IMR-90 (cell line): ENCODE measurements around the gene AZIN2. TPM values are rescaled to one million over a fixed set of nuclear protein-coding genes. Genes with fewer than 3 reads are reported as not detected.

Experiments used
- ATAC-seq: fragments of 200-7000 bp; cut with Tn5 transposase; 2 replicates; pipeline ENCODE4 v1.9.1; 2020; ENCODE audit warnings: low read depth, mild to moderate bottlenecking, moderate library complexity
- BruUV-seq: library from RNA; stranded (reverse); fragments of 400-500 nt; replicated peaks from 2 replicates; lab custom pipeline; 2021; lab: Mats Ljungman, UMichigan
- CTCF ChIA-PET: fragments of 300-600 bp; formaldehyde crosslinking; extraction: SDS; loops from one replicate; lab custom pipeline; 2021; ENCODE audit warnings: antibody characterized with exemption; lab: Yijun Ruan, JAX
- POLR2A ChIA-PET: fragments of 300-600 bp; sonication (Branson Sonifier 250); formaldehyde crosslinking; loops from one replicate; lab custom pipeline; 2022; ENCODE audit warnings: antibody characterized with exemption; ENCODE audit not compliant: unreplicated experiment; lab: Charles Lee
- DNase-seq: peaks from one replicate; pipeline ENCODE4 v3.0.0; 2013
- H2AFZ ChIP-seq: replicated peaks from 2 replicates; pipeline ENCODE3; 2013; ENCODE audit warnings: low read length, mild to moderate bottlenecking; ENCODE audit not compliant: poor library complexity
- H2AK5ac ChIP-seq: 2 replicates; pipeline ENCODE4 v1.6.1; 2013; ENCODE audit warnings: low read depth, low read length, inconsistent platforms
- H2AK9ac ChIP-seq: replicated peaks from 2 replicates; pipeline ENCODE3; 2013; ENCODE audit warnings: mild to moderate bottlenecking, low read depth, low read length, moderate library complexity; ENCODE audit not compliant: poor library complexity
- H2BK120ac ChIP-seq: 2 replicates; pipeline ENCODE4 v1.6.1; 2013; ENCODE audit warnings: low read depth, low read length, inconsistent platforms
- H2BK15ac ChIP-seq: 3 replicates; pipeline ENCODE4 v1.6.1; 2013; ENCODE audit warnings: low read depth, low read length, inconsistent platforms
- H2BK20ac ChIP-seq: 2 replicates; pipeline ENCODE4 v1.6.1; 2013; ENCODE audit warnings: low read depth, mild to moderate bottlenecking, inconsistent platforms, low read length, moderate library complexity
- H2BK5ac ChIP-seq: 2 replicates; pipeline ENCODE4 v1.6.1; 2013; ENCODE audit warnings: mild to moderate bottlenecking, low read depth, low read length, inconsistent platforms; ENCODE audit not compliant: poor library complexity, severe bottlenecking
- H3K14ac ChIP-seq: replicated peaks from 2 replicates; pipeline ENCODE4 v1.6.1; 2013; ENCODE audit warnings: low read depth, low read length, inconsistent platforms
- H3K18ac ChIP-seq: 2 replicates; pipeline ENCODE4 v1.6.1; 2013; ENCODE audit warnings: low read depth, low read length, control low read depth
- H3K23ac ChIP-seq: 2 replicates; pipeline ENCODE4 v1.6.1; 2013; ENCODE audit warnings: low read depth, low read length, inconsistent platforms
- H3K27ac ChIP-seq: 2 replicates; pipeline ENCODE4 v1.5.1; 2013; ENCODE audit warnings: mild to moderate bottlenecking, control low read depth, low read length; ENCODE audit not compliant: insufficient read depth
- H3K27me3 ChIP-seq: 2 replicates; pipeline ENCODE4 v1.6.1; 2013; ENCODE audit warnings: low read length; ENCODE audit not compliant: control insufficient read depth, insufficient read depth
- H3K36me3 ChIP-seq: 2 replicates; pipeline ENCODE4 v1.6.1; 2013; ENCODE audit warnings: low read length, mixed read lengths; ENCODE audit not compliant: control insufficient read depth, insufficient read depth
- H3K4ac ChIP-seq: 2 replicates; pipeline ENCODE4 v1.6.1; 2013; ENCODE audit warnings: low read depth, low read length, inconsistent platforms
- H3K4me1 ChIP-seq: 2 replicates; pipeline ENCODE4 v1.6.1; 2013; ENCODE audit warnings: low read length, mixed read lengths; ENCODE audit not compliant: control insufficient read depth, insufficient read depth
- H3K4me2 ChIP-seq: 2 replicates; pipeline ENCODE4 v1.6.1; 2013; ENCODE audit warnings: low read depth, mild to moderate bottlenecking, control low read depth, low read length, moderate library complexity
- H3K4me3 ChIP-seq: 2 replicates; pipeline ENCODE4 v1.5.1; 2013; ENCODE audit warnings: low read depth, mild to moderate bottlenecking, control low read depth, low read length, moderate library complexity; ENCODE audit not compliant: insufficient read depth
- H3K56ac ChIP-seq: 2 replicates; pipeline ENCODE4 v1.6.1; 2013; ENCODE audit warnings: low read length, inconsistent platforms; ENCODE audit not compliant: insufficient read depth; ENCODE audit errors: extremely low read depth
- H3K79me1 ChIP-seq, 2 experiments: 2 replicates each; pipeline ENCODE4 v1.6.1; 2013; ENCODE audit warnings: low read length in 2 of 2, inconsistent platforms in 1 of 2, low read depth in 1 of 2
- H3K9ac ChIP-seq: 2 replicates; pipeline ENCODE4 v1.6.1; 2013; ENCODE audit warnings: low read depth, low read length, control low read depth
- H3K9me1 ChIP-seq: 2 replicates; pipeline ENCODE4 v1.6.1; 2013; ENCODE audit warnings: low read length, inconsistent platforms; ENCODE audit not compliant: insufficient read depth
- H3K9me3 ChIP-seq: 2 replicates; pipeline ENCODE4 v1.6.1; 2013; ENCODE audit warnings: low read length; ENCODE audit not compliant: control insufficient read depth, insufficient read depth
- H4K20me1 ChIP-seq: 2 replicates; pipeline ENCODE4 v1.6.1; 2013; ENCODE audit warnings: low read length, inconsistent platforms; ENCODE audit not compliant: insufficient read depth
- H4K5ac ChIP-seq: 2 replicates; pipeline ENCODE4 v1.6.1; 2013; ENCODE audit warnings: mild to moderate bottlenecking, low read depth, low read length, control low read depth
- H4K8ac ChIP-seq, 2 experiments: 2 replicates each; pipeline ENCODE4 v1.6.1; 2013; ENCODE audit warnings: low read depth in 2 of 2, low read length in 2 of 2, control low read depth in 1 of 2, inconsistent platforms in 1 of 2
- H4K91ac ChIP-seq: 2 replicates; pipeline ENCODE4 v1.6.1; 2013; ENCODE audit warnings: low read depth, low read length, inconsistent platforms; ENCODE audit not compliant: insufficient read depth
- BHLHE40 ChIP-seq: fragments of 150-350 bp; IDR thresholded peaks from 2 replicates; pipeline ENCODE4 v1.6.1; 2016; ENCODE audit warnings: mild to moderate bottlenecking, low read depth, low read length
- CEBPB ChIP-seq: IDR thresholded peaks from 2 replicates; pipeline ENCODE4 v1.6.1; 2012; ENCODE audit warnings: low read depth, low read length, improper control_type of control experiment
- CHD1 ChIP-seq: IDR thresholded peaks from 2 replicates; pipeline ENCODE4 v1.6.1; 2012; ENCODE audit warnings: low read depth, low read length, improper control_type of control experiment
- CTCF ChIP-seq: conservative IDR thresholded peaks from 2 replicates; pipeline ENCODE4 v1.5.1; 2012; ENCODE audit warnings: mild to moderate bottlenecking, low read depth, low read length, improper control_type of control experiment
- ELK1 ChIP-seq: fragments of 150-350 bp; IDR thresholded peaks from 2 replicates; pipeline ENCODE4 v1.6.1; 2016; ENCODE audit warnings: low read depth, mild to moderate bottlenecking, low read length, moderate library complexity, borderline replicate concordance
- FOS ChIP-seq: fragments of 150-350 bp; IDR thresholded peaks from 2 replicates; pipeline ENCODE4 v1.6.1; 2016; ENCODE audit warnings: low read depth, low read length
- MAFK ChIP-seq: IDR thresholded peaks from 2 replicates; pipeline ENCODE4 v1.6.1; 2012; ENCODE audit warnings: low read depth, low read length, improper control_type of control experiment
- MAZ ChIP-seq: IDR thresholded peaks from 2 replicates; pipeline ENCODE4 v1.6.1; 2012; ENCODE audit warnings: low read depth, mild to moderate bottlenecking, low read length, improper control_type of control experiment, moderate library complexity, borderline replicate concordance
- MXI1 ChIP-seq: IDR thresholded peaks from 2 replicates; pipeline ENCODE4 v1.6.1; 2012; ENCODE audit warnings: low read depth, mild to moderate bottlenecking, low read length, moderate library complexity, borderline replicate concordance
- NFE2L2 ChIP-seq: fragments of 150-350 bp; IDR thresholded peaks from 2 replicates; pipeline ENCODE4 v1.6.1; 2016; ENCODE audit warnings: low read depth, mild to moderate bottlenecking, low read length
- RAD21 ChIP-seq: IDR thresholded peaks from 2 replicates; pipeline ENCODE4 v1.6.1; 2012; ENCODE audit warnings: low read length, improper control_type of control experiment
- RFX5 ChIP-seq: IDR thresholded peaks from 2 replicates; pipeline ENCODE4 v1.8.0; 2012; ENCODE audit warnings: low read depth, mild to moderate bottlenecking, low read length, moderate library complexity
- SMC3 ChIP-seq: fragments of 150-350 bp; IDR thresholded peaks from 2 replicates; pipeline ENCODE4 v1.6.1; 2016; ENCODE audit warnings: low read depth, mild to moderate bottlenecking, antibody characterized with exemption, low read length, moderate library complexity
- WGBS, 2 experiments: methylation state at CpG; one replicate each; pipeline versions ENCODE4 v1.1.5 to v1.1.7; 2013; ENCODE audit warnings: missing lambda C conversion rate in 2 of 2; ENCODE audit not compliant: insufficient read length in 1 of 2; ENCODE audit errors: extremely low coverage in 2 of 2; 5-methylcytosine and 5-hydroxymethylcytosine counted together
- dilution Hi-C: fragments of 300-500 bp; cut with HindIII; formaldehyde crosslinking; loops from one replicate; pipeline ENCODE4 v1.14.3; 2018; ENCODE audit warnings: low sequenced_read_pairs; ENCODE audit not compliant: unreplicated experiment
- in situ Hi-C: fragments of 300-500 bp; cut with MboI; formaldehyde crosslinking; loops from 3 replicates; pipeline ENCODE4 v1.14.3; 2019; ENCODE audit warnings: low sequenced_read_pairs, inconsistent platforms, mixed read lengths
- intact Hi-C: fragments of 100-400 bp; cut with micrococcal nuclease; formaldehyde crosslinking; loops from 2 replicates; pipeline ENCODE4 v1.10.0; 2022
- polyA plus RNA-seq, 3 experiments: library from polyadenylated mRNA; depleted of rRNA; stranded (reverse); fragments of >200 nt; gene quantifications; 2 replicates each; pipeline ENCODE4 v1.2.3, GENCODE V29; 2012; ENCODE audit warnings: low replicate concordance in 1 of 3
- total RNA-seq: library from RNA; depleted of rRNA; stranded (reverse); fragments of >200 nt; gene quantifications from 2 replicates; pipeline ENCODE4 v1.2.3, GENCODE V29; 2012

Gene AZIN2
- total and polyA plus RNA-seq, 2 of the 4 experiments (the other 2 are of a cell fraction) = 4.7 to 8.9 TPM

- H2AFZ ChIP-seq = peak overlapping the region; percentile 63
- DNase-seq (peak; percentile 100), ATAC-seq (peak; percentile 94)
- H3K36me3 ChIP-seq = peaks cover 16% of the 10 kb centered on the region; the same call in 1 of the 2 replicates
- intact Hi-C loops (loop anchor here (1.0 to 10.0 kb wide), 5 partner anchors 28 to 395 kb away; partner anchors contain the start of genes SYNC and ZNF362), dilution Hi-C loops (no loop called here), in situ Hi-C loops (loop anchor here (10.0 to 25.0 kb wide), 2 partner anchors 365 to 513 kb away; no protein-coding TSS in a partner anchor)
- peak overlapping the region; percentile 100 for H2BK120ac ChIP-seq
- CTCF ChIA-PET = interaction anchor here (0.6 to 2.8 kb wide), 2 partner anchors 27 to 196 kb away, joined by 3 to 8 read pairs; no protein-coding TSS in a partner anchor
- H3K23ac ChIP-seq = peak overlapping the region; percentile 100
- H4K5ac ChIP-seq = peak overlapping the region; percentile 95
- H4K8ac ChIP-seq = peak overlapping the region; percentile 82 to 99
- H3K27me3 ChIP-seq = no peaks in the 10 kb centered on the region
- peak overlapping the region; percentile 89 for H3K18ac ChIP-seq
- peak overlapping the region; percentile 98 for H3K56ac ChIP-seq
- H4K91ac ChIP-seq = peak overlapping the region; percentile 99
- BruUV-seq = no TSS peak
- H3K4me1 ChIP-seq = peaks cover 40% of the 10 kb centered on the region
- no peaks in the 10 kb centered on the region for H4K20me1 ChIP-seq
- peaks cover 9 to 32% of the 10 kb centered on the region in 2 experiments for H3K79me1 ChIP-seq
- H3K9me1 ChIP-seq = peaks cover 31% of the 10 kb centered on the region
- peak overlapping the region; percentile 89 for H2BK15ac ChIP-seq
- H2AK9ac ChIP-seq = peak overlapping the region; percentile 98
- H3K14ac ChIP-seq = peak overlapping the region; percentile 99
- H3K4me3 ChIP-seq = no peak overlapping the region
- WGBS, 2 experiments = 0% methylated on average over 4 of the region's 13 CpGs; no CpG with 5 or more reads in 1 of the 2 experiments
- peak overlapping the region; percentile 30 for H3K4me2 ChIP-seq
- peak overlapping the region; percentile 100 for H3K4ac ChIP-seq
- peak overlapping the region; percentile 99 for H2BK5ac ChIP-seq
- H3K9me3 ChIP-seq = no peaks in the 10 kb centered on the region
- H3K27ac ChIP-seq = peak overlapping the region; percentile 92
- H2BK20ac ChIP-seq = peak overlapping the region; percentile 100
- peak overlapping the region; percentile 97 for H2AK5ac ChIP-seq
- POLR2A ChIA-PET = interaction anchor here (0.5 to 1.0 kb wide), 6 partner anchors 10 to 1350 kb away, joined by 3 to 7 read pairs (median 5); partner anchors contain the start of gene TRIM62
- H3K9ac ChIP-seq = peak overlapping the region; percentile 51
- peak; percentile 49 for TF ChIP-seq SMC3
- TF ChIP-seq MAZ = no peak; the same call in none of the 2 replicates
- TF ChIP-seq CTCF = peak; percentile 77
- TF ChIP-seq MXI1 = peak; percentile 61
- 0 out of 2 replicates have a peak, but pooled peaks have one; percentile 26 for TF ChIP-seq CEBPB
- TF ChIP-seq BHLHE40 = peak; percentile 96
- TF ChIP-seq CHD1 = no peak; the same call in 1 of the 2 replicates
- peak; percentile 52 for TF ChIP-seq MAFK
- TF ChIP-seq FOS = peak; percentile 26
- TF ChIP-seq ELK1 = no peak
- no peak for TF ChIP-seq RFX5
- TF ChIP-seq NFE2L2 = peak; percentile 48
- TF ChIP-seq RAD21 = peak; percentile 49
Observed at GRCh38 chr1:33099290-33100118, 18.6 kb downstream of the AZIN2 start.
